Transverse colon (tissue), 4 donors: ENCODE measurements around the gene CECR2.

ENCODE experiments used
- CTCF ChIP-seq, 5 experiments: fragments of 200-600 bp in 3 of 5; fragments of 450-650 bp in 2 of 5; sonication (generic) in 3 of 5; IDR thresholded peaks; 1 replicate in 2 of 5; 2 replicates in 3 of 5; pipeline ENCODE4 v1.5.1; 2016 to 2017; ENCODE audit warnings: antibody characterized with exemption in 5 of 5, inconsistent platforms in 3 of 5, mild to moderate bottlenecking in 2 of 5, moderate library complexity in 1 of 5
- POLR2AphosphoS5 ChIP-seq, 3 donors: sonication (generic); formaldehyde crosslinking; IDR thresholded peaks; one replicate each; pipeline ENCODE4 v1.6.1; 2016; ENCODE audit warnings: antibody characterized with exemption in 3 of 3

- TF ChIP-seq POLR2AphosphoS5 (IDR thresholded peaks at IDR 0.05) (no peak), CTCF (IDR thresholded peaks at IDR 0.05) (no peak)
Measured at GRCh38 chr22:17400305-17400704, 31.0 kb downstream of the CECR2 start.
